Activated CD8-positive, alpha-beta memory T cell treated with anti-CD3 and anti-CD28 coated beads for 36 hours (primary cell): Measurements from ENCODE around the gene OTX1. TPM values are rescaled to one million over a fixed set of nuclear protein-coding genes. Genes with fewer than 3 reads are reported as not detected.

Experiments
- CTCF ChIA-PET: fragments of 350-600 bp; sonication (Branson Sonifier 250); formaldehyde crosslinking; loops from one replicate; lab custom pipeline; 2021; ENCODE audit warnings: antibody characterized with exemption; lab: Charles Lee
- POLR2A ChIA-PET: fragments of 350-600 bp; sonication (Branson Sonifier 250); formaldehyde crosslinking; loops from one replicate; lab custom pipeline; 2021; ENCODE audit warnings: antibody characterized with exemption; lab: Charles Lee
- total RNA-seq, 2 experiments: library from RNA; stranded (reverse); gene quantifications; one replicate each; pipeline ENCODE4 v1.2.3, GENCODE V29; 2021

The OTX1 gene
- total RNA-seq, 2 experiments from 2014 or later: 0.13 TPM; not detected in 1

DNA sequence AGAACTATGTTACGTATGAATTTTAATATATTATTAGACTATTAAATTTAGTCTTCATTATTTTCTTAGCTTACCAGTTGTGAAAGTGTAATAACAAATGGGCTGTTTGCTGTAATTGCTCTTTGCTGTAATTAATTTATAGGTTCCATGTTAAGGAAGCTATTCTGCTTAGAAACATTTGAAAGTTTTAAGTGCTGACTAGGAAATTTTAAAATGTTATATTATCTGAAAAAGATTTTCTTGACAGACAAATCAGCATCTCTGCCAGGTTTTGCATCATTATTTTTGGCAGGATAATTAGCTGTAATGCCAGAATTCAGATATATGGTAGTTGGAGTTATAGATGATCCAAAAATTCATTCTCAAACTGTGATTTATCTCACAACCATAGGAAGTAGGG lies 42.2 kb downstream of the OTX1 start:
- ChIA-PET POLR2A (no interaction called here), CTCF (no interaction called here)

DNA sequence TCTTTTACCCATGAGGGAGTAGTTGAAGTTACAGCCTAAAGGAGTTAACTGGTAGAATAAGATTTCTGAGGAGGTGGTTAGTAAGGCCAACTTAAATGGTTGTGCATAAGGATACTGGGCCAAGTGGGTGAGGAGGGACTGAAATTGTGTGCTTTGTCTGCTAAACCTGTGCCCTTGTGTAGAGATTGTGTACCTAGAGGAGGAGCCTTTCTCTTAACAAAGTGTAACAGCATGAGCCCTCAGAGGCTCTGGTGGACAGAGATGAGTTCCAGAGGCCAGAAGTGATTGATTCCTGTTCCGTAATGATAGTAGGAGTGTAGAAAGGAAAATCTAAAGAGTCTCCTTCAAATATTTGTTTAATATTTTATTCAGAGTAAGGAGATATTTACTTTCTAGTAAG lies 42.9 kb downstream of the OTX1 start:
- POLR2A ChIA-PET: no interaction called here
- CTCF ChIA-PET: no interaction called here

DNA sequence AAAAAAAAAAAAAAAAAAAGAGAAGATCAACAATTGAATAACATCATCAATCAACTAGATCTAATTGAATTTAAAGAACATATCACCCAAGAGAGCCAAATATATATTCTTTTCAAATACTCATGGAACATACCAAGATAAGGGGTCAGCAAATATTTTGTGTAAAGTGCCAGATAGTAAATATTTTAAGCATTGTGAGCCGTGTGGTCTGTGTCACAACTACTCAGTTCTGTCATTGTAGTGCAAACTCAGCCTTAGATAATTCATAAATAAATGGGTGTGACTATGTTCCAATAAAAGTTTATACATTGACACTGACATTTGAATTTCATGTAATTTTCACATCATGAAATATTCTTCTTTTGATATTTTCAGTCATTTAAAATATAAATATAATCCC lies 45.9 kb downstream of the OTX1 start:
- ChIA-PET CTCF (no interaction called here), POLR2A (no interaction called here)

DNA sequence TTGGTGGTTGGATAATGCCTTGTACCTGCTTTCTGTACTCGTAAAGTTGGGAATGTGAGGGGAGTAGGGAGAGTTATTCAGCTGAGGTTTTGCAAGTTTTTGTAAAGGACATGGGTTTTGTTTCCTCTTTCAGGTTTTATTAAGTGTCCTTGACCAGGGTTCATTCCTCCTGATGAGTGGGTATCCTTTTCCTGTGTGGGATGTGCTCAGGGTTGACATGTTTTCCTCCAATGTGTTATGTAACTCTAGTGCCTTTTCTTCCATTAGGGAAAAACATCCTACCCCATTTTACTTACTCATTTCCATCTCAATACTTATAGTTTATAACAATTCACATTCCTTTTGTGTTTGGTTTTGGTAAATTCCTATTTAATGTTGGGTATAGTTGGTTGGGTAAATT lies 48.4 kb downstream of the OTX1 start:
- POLR2A ChIA-PET: no interaction called here
- CTCF ChIA-PET: no interaction called here

DNA sequence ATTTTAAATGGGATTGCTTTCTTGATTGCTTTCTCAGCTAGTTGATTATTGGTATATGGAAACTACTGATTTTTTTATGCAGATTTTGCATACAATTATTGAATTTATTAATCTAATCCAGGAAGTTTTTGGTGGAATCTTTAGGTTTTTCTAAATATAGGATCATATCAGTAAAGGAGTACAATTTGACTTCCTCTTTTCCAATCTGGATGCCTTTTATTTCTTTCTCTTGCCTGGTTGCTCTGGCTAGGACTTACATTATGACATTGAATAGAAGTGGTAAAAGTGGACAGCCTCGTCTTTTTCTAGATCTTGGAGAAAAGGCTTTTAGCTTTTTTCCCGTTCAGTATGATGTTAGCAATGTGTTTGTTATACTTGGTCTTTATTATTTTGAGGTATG lies 51.3 kb downstream of the OTX1 start:
- CTCF ChIA-PET: no interaction called here

DNA sequence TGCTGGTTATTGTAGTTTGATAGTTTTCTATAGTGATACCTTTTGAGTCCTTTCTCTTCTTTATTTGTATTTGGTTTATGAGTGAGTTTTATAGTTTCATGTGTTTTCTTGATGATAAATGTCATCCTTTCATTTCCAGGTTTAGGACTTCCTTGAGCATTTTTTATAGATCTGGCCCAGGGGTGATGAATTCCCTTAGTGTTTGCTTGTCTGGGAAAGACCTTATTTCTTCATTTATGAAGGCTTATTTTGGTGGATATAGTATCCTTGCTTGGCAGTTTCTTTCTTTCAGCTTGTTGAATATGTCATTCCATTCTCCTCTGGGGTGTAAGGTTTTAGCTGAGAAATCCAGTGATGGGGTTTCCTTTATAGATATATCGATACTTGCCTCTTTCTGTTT lies 53.9 kb downstream of the OTX1 start:
- CTCF ChIA-PET: no interaction called here

More for the DNA sequence above, 51.3 kb downstream of the OTX1 start:
- POLR2A ChIA-PET: no interaction called here

More for the DNA sequence above, 53.9 kb downstream of the OTX1 start:
- POLR2A ChIA-PET: no interaction called here
